ENCODE measurements around the gene IL13RA1.
A peak's percentile ranks its signal among the peaks of the same experiment; 100 is the strongest.

The IL13RA1 gene

DNA sequence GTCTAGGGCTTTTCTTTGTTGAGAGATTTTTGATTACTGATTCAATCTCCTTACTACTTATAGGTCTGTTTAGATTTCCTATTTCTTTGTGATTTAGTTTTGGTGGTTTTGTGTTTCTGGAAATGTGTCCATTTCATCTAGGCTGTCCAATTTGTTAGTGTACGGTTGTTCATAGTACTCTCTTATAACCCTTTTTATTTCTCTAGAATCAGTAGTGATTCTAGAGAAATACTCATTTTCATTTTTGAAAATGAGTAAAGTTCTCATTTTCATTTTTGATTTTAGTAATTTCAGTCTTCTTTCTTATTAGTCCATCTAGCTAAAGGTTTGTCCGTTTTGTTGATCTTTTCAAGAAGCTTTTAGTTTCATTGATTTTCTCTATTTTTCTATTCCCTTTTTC lies 7.5 kb downstream of the IL13RA1 start:
- peaks cover 3% of the 10 kb centered on the region for H3K4me1 ChIP-seq (ENCODE audit: control insufficient read depth, insufficient read depth, low read depth, low read length)
- H2BK15ac ChIP-seq (ENCODE audit: low read depth, poor library complexity, severe bottlenecking) = no peak overlapping the region
- no peak overlapping the region for H4K91ac ChIP-seq (ENCODE audit: low read length)
- no peaks in the 10 kb centered on the region for H3K79me1 ChIP-seq (replicated peaks; ENCODE audit: low read length, poor library complexity, severe bottlenecking)
- no peak overlapping the region for H3K4ac ChIP-seq (ENCODE audit: low read depth in 1 of 2, low read length in 2 of 2)
- no CpG with 5 or more reads among the region's 2 CpGs for WGBS
- H2AFZ ChIP-seq (ENCODE audit: low read depth, low read length) = no peak overlapping the region
- H2BK120ac ChIP-seq (ENCODE audit: low read depth, low read length) = no peak overlapping the region
- no peak overlapping the region for H3K14ac ChIP-seq (ENCODE audit: low read length in 2 of 2)
- no peaks in the 10 kb centered on the region for H3K9me3 ChIP-seq (ENCODE audit: control insufficient read depth, low read length)
- no peak overlapping the region for H2BK12ac ChIP-seq (ENCODE audit: low read length in 2 of 2)
- H3K18ac ChIP-seq (ENCODE audit: low read depth in 1 of 2, low read length in 2 of 2) = no peak overlapping the region
- no peak overlapping the region for H2BK5ac ChIP-seq (ENCODE audit: low read depth, low read length, poor library complexity, severe bottlenecking)
- H4K8ac ChIP-seq (ENCODE audit: low read length) = no peak overlapping the region
- no peak overlapping the region for H3K9ac ChIP-seq (ENCODE audit: low read length)
- H3K4me3 ChIP-seq (ENCODE audit: insufficient read depth in 1 of 2, low read depth in 1 of 2, low read length in 2 of 2) = no peak overlapping the region
- no peaks in the 10 kb centered on the region for H3K36me3 ChIP-seq (ENCODE audit: control insufficient read depth in 1 of 2, insufficient read depth in 2 of 2, low read depth in 1 of 2, low read length in 2 of 2)
- H3K27ac ChIP-seq (ENCODE audit: low read length, poor library complexity, severe bottlenecking) = no peak overlapping the region
- DNase-seq = no peak
- H3K27me3 ChIP-seq (ENCODE audit: control insufficient read depth in 1 of 2, insufficient read depth in 1 of 2, low read length in 2 of 2) = no peaks in the 10 kb centered on the region
- H3K23ac ChIP-seq (ENCODE audit: low read length in 2 of 2) = no peak overlapping the region
- H2AK5ac ChIP-seq (ENCODE audit: low read length, severe bottlenecking) = no peak overlapping the region
- no peak overlapping the region for H3K4me2 ChIP-seq (ENCODE audit: low read length, poor library complexity, severe bottlenecking)

DNA sequence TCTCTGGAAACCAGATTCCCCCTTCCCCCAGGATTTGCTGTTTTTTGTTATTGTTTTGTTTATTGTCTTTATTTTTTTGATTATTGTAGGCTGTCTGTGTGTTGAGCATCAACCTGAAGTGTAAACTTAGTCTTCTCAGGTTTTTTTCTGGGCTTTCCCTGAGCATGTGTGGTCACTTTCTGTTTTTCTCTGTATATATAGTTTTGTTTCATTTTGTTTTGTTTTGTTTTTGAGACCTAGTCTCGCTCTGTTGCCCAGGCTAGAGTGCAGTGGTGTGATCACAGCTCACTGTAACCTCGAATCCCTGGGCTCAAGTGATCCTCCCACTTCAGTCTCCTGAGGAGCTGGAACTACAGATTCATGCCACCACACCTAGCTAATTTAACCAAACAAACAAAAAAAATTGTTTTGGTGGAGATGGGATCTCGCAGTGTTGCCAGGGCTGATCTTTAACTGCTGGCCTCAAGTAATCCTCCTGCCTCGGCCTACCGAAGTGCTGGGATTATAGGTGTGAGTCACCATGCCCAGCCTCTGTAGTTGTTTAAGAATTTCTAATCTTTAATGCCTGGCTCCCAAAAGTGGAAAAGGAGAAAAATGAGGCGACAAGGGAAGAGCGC lies 9.1 kb downstream of the IL13RA1 start:
- WGBS = 80% methylated on average over 4 of the region's 7 CpGs
- peak; percentile 37 for DNase-seq
- no peak overlapping the region for H3K14ac ChIP-seq (ENCODE audit: low read length in 2 of 2)

DNA sequence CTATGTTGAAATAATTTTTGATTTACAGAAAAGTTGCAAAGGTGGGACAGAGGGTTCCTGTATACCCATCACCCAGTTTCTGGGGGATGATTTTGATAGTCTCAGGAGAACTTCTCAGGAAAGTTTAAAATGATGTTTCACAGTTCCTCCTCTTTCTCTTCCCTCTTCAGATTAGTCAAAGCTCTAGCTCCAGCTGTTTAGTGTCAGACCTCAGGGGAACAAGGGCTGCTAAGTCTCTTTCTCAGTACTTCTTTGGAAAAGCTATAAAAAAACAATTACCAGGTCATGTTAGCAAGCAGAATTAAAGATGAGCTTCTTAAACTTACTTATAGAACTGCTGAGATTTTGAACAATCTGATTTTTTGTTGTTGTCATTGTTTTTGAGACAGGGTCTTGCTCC lies 12.2 kb downstream of the IL13RA1 start:
- Histone ChIP-seq H3K79me1 (replicated peaks; ENCODE audit: low read length, poor library complexity, severe bottlenecking) (no peaks in the 10 kb centered on the region), H2BK5ac (ENCODE audit: low read depth, low read length, poor library complexity, severe bottlenecking) (no peak overlapping the region), H2AK5ac (ENCODE audit: low read length, severe bottlenecking) (no peak overlapping the region), H2BK12ac (ENCODE audit: low read length in 2 of 2) (no peak overlapping the region), H3K9me3 (ENCODE audit: control insufficient read depth, low read length) (no peaks in the 10 kb centered on the region), H3K27me3 (ENCODE audit: control insufficient read depth in 1 of 2, insufficient read depth in 1 of 2, low read length in 2 of 2) (peaks cover 0 to 11% of the 10 kb centered on the region in 2 experiments), H3K27ac (ENCODE audit: low read length, poor library complexity, severe bottlenecking) (no peak overlapping the region), H4K91ac (ENCODE audit: low read length) (no peak overlapping the region), H3K4me1 (ENCODE audit: control insufficient read depth, insufficient read depth, low read depth, low read length) (peaks cover 5% of the 10 kb centered on the region), H3K4me2 (ENCODE audit: low read length, poor library complexity, severe bottlenecking) (no peak overlapping the region), H3K14ac (ENCODE audit: low read length in 2 of 2) (no peak overlapping the region), H2BK15ac (ENCODE audit: low read depth, poor library complexity, severe bottlenecking) (no peak overlapping the region), H3K18ac (ENCODE audit: low read depth in 1 of 2, low read length in 2 of 2) (no peak overlapping the region), H4K8ac (ENCODE audit: low read length) (no peak overlapping the region), H3K23ac (ENCODE audit: low read length in 2 of 2) (no peak overlapping the region), H3K9ac (ENCODE audit: low read length) (no peak overlapping the region), H2AFZ (ENCODE audit: low read depth, low read length) (no peak overlapping the region), H2BK120ac (ENCODE audit: low read depth, low read length) (no peak overlapping the region), H3K36me3 (ENCODE audit: control insufficient read depth in 1 of 2, insufficient read depth in 2 of 2, low read depth in 1 of 2, low read length in 2 of 2) (peaks cover 0 to 16% of the 10 kb centered on the region in 2 experiments), H3K4me3 (ENCODE audit: insufficient read depth in 1 of 2, low read depth in 1 of 2, low read length in 2 of 2) (no peak overlapping the region), H3K4ac (ENCODE audit: low read depth in 1 of 2, low read length in 2 of 2) (no peak overlapping the region)
- no peak for DNase-seq

More for the DNA sequence above, 9.1 kb downstream of the IL13RA1 start:
- no peaks in the 10 kb centered on the region for H3K9me3 ChIP-seq (ENCODE audit: control insufficient read depth, low read length)
- peaks cover 0 to 6% of the 10 kb centered on the region in 2 experiments for H3K36me3 ChIP-seq (ENCODE audit: control insufficient read depth in 1 of 2, insufficient read depth in 2 of 2, low read depth in 1 of 2, low read length in 2 of 2)
- no peak overlapping the region for H2BK15ac ChIP-seq (ENCODE audit: low read depth, poor library complexity, severe bottlenecking)
- H3K27me3 ChIP-seq (ENCODE audit: control insufficient read depth in 1 of 2, insufficient read depth in 1 of 2, low read length in 2 of 2) = peaks cover 0 to 2% of the 10 kb centered on the region in 2 experiments
- H3K23ac ChIP-seq (ENCODE audit: low read length in 2 of 2) = no peak overlapping the region
- H2AFZ ChIP-seq (ENCODE audit: low read depth, low read length) = no peak overlapping the region
- peak overlapping the region; percentile 17 for H3K9ac ChIP-seq (ENCODE audit: low read length)
- no peak overlapping the region for H3K27ac ChIP-seq (ENCODE audit: low read length, poor library complexity, severe bottlenecking)
- H2AK5ac ChIP-seq (ENCODE audit: low read length, severe bottlenecking) = no peak overlapping the region
- H2BK5ac ChIP-seq (ENCODE audit: low read depth, low read length, poor library complexity, severe bottlenecking) = no peak overlapping the region
- H2BK120ac ChIP-seq (ENCODE audit: low read depth, low read length) = no peak overlapping the region
- no peak overlapping the region for H3K4me3 ChIP-seq (ENCODE audit: insufficient read depth in 1 of 2, low read depth in 1 of 2, low read length in 2 of 2)
- H3K4ac ChIP-seq (ENCODE audit: low read depth in 1 of 2, low read length in 2 of 2) = no peak overlapping the region
- no peak overlapping the region for H3K18ac ChIP-seq (ENCODE audit: low read depth in 1 of 2, low read length in 2 of 2)
- H3K4me1 ChIP-seq (ENCODE audit: control insufficient read depth, insufficient read depth, low read depth, low read length) = peaks cover 5% of the 10 kb centered on the region
- H3K79me1 ChIP-seq (replicated peaks; ENCODE audit: low read length, poor library complexity, severe bottlenecking) = no peaks in the 10 kb centered on the region
- no peak overlapping the region for H2BK12ac ChIP-seq (ENCODE audit: low read length in 2 of 2)
- no peak overlapping the region for H3K4me2 ChIP-seq (ENCODE audit: low read length, poor library complexity, severe bottlenecking)
- no peak overlapping the region for H4K8ac ChIP-seq (ENCODE audit: low read length)
- no peak overlapping the region for H4K91ac ChIP-seq (ENCODE audit: low read length)

DNA sequence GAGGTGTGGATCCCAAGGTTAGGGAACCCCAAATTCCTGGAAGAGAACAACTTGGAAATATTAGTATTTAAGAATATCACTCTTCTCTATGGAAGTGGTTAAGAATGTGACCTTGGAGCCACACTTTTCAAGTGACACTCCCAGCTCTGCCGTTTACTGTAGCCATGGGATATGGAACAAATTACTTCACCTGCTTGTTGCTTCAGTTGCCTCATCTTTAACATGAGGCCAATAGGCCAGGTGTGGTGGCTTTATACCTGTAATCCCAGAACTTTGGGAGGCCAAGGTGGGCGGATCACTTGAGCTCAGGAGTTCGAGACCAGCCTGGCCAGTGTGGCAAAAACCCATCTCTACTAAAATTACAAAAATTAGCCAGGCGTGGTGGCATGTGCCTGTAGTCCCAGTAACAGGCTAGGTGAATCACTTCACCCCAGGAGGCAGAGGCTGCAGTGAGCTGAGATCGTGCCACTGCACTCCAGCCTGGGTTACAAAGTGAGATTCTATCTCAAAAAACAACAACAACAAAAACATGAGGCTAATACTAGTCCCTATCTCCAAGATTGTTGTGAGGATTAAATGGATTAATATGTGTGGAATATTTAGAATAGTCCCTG lies 13.0 kb downstream of the IL13RA1 start:
- Histone ChIP-seq H2AK5ac (ENCODE audit: low read length, severe bottlenecking) (no peak overlapping the region), H3K79me1 (replicated peaks; ENCODE audit: low read length, poor library complexity, severe bottlenecking) (no peaks in the 10 kb centered on the region), H3K9me3 (ENCODE audit: control insufficient read depth, low read length) (no peaks in the 10 kb centered on the region), H3K14ac (ENCODE audit: low read length in 2 of 2) (no peak overlapping the region), H2BK12ac (ENCODE audit: low read length in 2 of 2) (no peak overlapping the region), H2BK5ac (ENCODE audit: low read depth, low read length, poor library complexity, severe bottlenecking) (peak overlapping the region; percentile 57), H3K4me1 (ENCODE audit: control insufficient read depth, insufficient read depth, low read depth, low read length) (peaks cover 5% of the 10 kb centered on the region), H3K4ac (ENCODE audit: low read depth in 1 of 2, low read length in 2 of 2) (no peak overlapping the region), H3K23ac (ENCODE audit: low read length in 2 of 2) (no peak overlapping the region), H3K27me3 (ENCODE audit: control insufficient read depth in 1 of 2, insufficient read depth in 1 of 2, low read length in 2 of 2) (peaks cover 0 to 11% of the 10 kb centered on the region in 2 experiments), H2BK120ac (ENCODE audit: low read depth, low read length) (no peak overlapping the region), H3K4me3 (ENCODE audit: insufficient read depth in 1 of 2, low read depth in 1 of 2, low read length in 2 of 2) (no peak overlapping the region), H4K91ac (ENCODE audit: low read length) (no peak overlapping the region), H2AFZ (ENCODE audit: low read depth, low read length) (no peak overlapping the region), H3K4me2 (ENCODE audit: low read length, poor library complexity, severe bottlenecking) (no peak overlapping the region), H4K8ac (ENCODE audit: low read length) (no peak overlapping the region), H3K18ac (ENCODE audit: low read depth in 1 of 2, low read length in 2 of 2) (no peak overlapping the region), H2BK15ac (ENCODE audit: low read depth, poor library complexity, severe bottlenecking) (no peak overlapping the region), H3K9ac (ENCODE audit: low read length) (no peak overlapping the region), H3K27ac (ENCODE audit: low read length, poor library complexity, severe bottlenecking) (no peak overlapping the region), H3K36me3 (ENCODE audit: control insufficient read depth in 1 of 2, insufficient read depth in 2 of 2, low read depth in 1 of 2, low read length in 2 of 2) (peaks cover 0 to 16% of the 10 kb centered on the region in 2 experiments)
- WGBS = 98% methylated on average over 4 of the region's 5 CpGs
- no peak for DNase-seq
